Measurements from ENCODE around the gene FBXL7.

DNA sequence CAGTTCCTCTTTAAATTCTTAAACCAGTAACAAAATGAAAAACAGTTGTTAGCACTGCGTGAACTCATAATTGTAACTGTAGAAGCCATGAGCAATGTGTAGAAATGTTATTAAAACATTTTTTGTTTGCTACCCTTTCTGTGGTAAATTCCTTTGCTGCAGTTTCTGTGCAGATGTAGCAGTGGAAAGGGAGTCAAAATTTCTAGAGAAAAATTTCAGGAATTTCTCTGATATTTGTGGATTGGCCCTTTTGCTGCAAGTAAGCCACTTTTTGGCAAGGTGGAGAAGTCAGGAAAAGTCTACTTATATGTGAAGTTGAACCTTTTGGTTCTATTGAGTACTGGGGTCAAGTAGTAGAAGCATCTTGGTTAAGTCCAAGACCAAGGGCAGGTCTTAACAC is 10.1 kb downstream of the FBXL7 start:
- TF ChIP-seq, protein P1, sequence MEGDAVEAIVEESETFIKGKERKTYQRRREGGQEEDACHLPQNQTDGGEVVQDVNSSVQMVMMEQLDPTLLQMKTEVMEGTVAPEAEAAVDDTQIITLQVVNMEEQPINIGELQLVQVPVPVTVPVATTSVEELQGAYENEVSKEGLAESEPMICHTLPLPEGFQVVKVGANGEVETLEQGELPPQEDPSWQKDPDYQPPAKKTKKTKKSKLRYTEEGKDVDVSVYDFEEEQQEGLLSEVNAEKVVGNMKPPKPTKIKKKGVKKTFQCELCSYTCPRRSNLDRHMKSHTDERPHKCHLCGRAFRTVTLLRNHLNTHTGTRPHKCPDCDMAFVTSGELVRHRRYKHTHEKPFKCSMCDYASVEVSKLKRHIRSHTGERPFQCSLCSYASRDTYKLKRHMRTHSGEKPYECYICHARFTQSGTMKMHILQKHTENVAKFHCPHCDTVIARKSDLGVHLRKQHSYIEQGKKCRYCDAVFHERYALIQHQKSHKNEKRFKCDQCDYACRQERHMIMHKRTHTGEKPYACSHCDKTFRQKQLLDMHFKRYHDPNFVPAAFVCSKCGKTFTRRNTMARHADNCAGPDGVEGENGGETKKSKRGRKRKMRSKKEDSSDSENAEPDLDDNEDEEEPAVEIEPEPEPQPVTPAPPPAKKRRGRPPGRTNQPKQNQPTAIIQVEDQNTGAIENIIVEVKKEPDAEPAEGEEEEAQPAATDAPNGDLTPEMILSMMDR (IDR thresholded peaks at IDR 0.05; ENCODE audit: low read length), result no peak
- TF ChIP-seq EZH2 (IDR thresholded peaks at IDR 0.05; ENCODE audit: borderline replicate concordance, low read length), result no peak
